Stimulated activated CD8-positive, alpha-beta memory T cell treated with anti-CD3 and anti-CD28 coated beads, Interleukin-7, amount 100 ng/mL, for 24 hours (primary cell): Measurements from ENCODE around the gene NHERF2.

ENCODE experiments used
- DNase-seq: peaks from one replicate; pipeline ENCODE4 v3.0.0-alpha.2; 2020; ENCODE audit warnings: low read depth

The NHERF2 gene

DNA sequence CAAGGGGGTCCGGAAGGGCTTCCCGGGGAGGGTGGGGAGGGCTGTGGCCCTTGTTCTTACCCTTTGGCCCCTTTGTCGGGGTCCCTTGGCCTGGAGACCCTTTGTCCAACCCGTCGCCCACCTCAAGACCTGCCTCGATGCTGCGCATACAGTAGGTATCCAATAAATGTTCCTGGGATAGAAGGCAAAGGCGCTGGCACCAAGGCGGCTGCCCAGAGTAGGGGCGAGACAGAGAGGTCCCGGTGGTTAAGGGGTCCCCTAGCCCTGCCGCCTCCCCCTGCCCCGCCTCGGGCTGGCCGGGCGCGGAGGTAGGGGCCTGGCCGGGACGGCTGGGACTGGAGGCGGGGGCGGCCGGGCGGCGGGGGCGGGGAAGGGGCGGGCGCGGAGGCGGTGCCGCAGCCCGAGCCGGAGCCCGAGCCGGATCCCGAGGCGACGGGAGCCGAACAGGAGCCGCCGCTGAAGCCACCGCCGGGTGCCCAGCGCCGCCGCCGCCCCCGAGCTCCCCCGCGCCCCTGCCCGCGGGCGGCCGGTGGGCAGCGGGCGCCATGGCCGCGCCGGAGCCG lies at the start of gene NHERF2:
TSS of gene NHERF2 (plus strand) at position 442 of the 563 bp plus-strand sequence. CDS start at position 546, 104 bp downstream.
- DNase-seq = no peak

DNA sequence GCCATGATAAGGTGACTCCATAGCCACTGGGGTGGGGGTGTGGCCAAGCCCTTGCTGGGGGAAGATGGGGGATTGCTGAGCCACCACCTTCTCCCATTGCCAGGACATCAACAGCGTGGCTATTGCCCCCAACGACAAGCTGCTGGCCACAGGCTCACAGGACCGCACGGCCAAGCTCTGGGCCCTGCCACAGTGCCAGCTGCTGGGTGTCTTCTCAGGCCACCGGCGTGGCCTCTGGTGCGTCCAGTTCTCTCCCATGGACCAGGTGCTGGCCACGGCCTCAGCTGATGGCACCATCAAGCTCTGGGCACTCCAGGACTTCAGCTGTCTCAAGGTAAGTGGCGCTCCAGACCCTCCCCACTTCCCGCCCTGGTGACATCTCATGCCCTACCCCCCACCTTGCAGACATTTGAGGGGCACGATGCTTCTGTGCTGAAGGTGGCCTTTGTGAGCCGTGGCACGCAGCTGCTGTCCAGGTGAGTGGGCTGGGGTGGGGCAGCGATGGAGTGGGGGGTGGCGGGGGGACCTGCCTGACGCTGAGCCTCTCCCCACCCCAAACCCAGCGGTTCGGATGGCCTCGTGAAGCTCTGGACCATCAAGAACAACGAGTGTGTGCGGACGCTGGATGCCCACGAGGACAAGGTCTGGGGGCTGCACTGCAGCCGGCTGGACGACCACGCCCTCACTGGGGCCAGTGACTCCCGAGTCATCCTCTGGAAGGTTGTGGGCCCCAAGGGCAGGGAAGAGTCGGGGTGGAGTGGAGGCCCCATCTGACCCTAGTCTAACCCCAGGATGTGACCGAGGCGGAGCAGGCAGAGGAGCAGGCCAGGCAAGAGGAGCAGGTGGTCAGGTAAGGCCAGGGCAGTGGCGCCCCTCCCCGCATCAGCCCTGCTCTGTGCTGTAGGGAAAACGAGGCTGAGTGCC lies 49.5 kb upstream of the NHERF2 start:
- no peak for DNase-seq

DNA sequence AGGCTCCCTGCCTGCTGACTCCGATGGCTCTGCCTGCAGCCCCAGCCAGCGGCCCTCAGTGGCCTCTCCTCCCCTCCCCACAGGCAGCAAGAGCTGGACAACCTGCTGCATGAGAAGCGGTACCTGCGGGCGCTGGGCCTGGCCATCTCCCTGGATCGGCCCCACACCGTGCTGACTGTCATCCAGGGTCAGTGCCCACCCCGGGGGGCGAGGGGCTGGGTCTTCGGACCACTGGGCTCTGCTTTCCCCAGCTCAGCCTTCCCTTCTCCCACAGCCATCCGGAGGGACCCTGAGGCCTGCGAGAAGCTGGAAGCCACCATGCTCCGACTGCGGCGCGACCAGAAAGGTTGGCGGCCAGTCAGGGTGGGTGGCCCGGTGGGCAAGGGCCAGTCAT lies 48.8 kb upstream of the NHERF2 start:
- no peak for DNase-seq

DNA sequence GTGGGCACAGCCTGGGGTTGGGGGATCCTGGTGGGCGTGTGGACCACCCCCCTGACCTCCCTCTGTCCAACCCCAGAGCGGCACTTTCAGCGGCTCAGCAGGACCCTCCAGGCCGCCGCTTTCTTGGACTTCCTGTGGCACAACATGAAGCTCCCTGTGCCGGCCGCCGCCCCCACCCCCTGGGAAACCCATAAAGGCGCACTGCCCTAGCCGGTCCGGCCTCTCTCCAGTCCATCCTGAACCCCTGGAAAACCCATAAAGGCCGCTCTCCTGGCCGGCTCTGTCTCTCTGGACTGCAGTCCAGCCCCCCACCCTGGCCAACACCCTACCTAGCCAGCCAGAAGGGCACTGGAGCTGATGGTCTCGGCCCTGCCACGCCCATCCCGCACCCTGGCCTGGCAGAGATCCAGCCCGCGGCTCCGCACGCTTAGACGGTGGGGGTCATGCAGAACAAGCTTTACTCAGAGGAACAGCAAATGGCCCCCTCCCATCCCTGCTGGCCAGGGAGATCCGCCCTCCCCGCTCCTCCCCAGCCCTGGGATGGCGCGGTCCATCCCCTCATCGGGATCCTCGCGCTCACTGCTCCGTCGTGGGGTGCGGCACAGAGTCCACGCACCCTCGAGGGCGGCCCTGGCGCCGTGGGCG lies 48.1 kb upstream of the NHERF2 start:
- DNase-seq = no peak

DNA sequence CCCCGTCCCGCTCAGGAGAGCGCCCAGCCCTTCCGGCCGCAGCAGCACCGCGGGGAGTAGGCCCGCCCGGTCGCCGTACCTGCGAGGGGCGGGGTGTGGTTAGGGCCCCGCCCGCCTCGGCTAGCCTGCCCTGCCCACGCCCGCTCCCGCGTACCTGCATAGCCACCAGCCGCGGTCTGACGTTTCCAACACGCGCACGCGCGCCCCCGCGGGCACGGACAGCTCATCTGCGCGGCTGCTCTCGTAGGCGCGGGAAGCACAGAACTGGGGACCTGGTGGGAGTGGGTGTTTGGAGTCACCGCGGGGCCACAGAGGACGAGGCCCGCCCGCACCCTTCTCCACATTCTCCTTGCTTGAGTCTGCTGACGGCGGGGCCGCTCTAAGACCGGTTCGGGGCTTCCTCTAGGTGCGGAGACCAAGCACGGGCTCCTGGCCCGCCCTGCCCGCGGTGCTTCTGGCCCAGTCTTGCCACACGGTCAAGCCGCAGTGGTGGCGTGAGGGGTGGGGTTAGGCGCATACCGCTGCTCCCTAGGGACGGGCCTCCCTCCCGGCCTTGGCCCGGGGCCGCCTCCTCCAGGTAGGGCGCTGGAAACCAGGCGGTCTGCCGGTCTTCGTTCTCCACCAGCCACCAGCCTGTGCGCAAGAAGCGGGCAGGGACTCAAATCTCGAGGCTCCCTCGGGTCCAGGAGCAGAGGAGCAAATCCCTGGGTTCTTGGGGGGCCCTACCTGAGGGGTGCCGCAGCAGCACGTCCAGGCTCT lies 47.3 kb upstream of the NHERF2 start:
- DNase-seq = no peak

DNA sequence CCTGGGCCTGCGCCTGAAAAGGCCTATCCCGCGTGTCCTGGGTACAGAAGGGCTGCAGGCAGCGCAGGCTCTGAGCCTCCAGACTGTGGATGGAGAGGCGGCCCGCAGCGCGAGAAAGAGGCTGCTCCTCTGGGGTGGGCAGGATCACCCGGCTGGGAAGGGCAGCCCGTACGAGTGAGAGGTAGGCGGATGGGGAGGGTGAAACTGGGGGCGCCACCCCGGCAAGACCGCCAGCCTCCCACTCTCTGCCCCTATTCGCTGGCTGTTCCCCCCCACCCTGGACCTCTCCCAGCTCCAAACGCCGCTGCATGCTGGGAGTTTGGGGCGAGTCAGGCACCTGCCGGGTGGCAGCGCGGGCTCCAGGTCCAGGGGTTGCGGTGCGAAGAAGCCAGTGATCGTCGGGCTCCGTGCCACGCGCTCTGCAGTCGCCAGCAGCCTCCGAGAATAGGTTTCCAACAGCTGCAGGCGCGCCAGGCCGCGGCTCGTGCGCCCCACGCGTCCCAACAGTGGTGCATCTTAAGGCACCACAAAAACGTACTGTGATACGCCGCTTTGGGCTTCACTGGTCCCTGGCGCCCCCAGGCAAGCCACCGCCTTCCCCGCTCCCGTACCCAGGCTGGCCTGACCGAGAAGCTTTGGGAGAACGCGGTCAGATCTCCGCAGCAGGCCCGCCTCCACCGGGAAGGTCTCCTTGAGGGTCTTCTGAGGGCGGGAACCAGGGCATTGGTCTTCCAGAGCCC lies 46.5 kb upstream of the NHERF2 start:
- no peak for DNase-seq

DNA sequence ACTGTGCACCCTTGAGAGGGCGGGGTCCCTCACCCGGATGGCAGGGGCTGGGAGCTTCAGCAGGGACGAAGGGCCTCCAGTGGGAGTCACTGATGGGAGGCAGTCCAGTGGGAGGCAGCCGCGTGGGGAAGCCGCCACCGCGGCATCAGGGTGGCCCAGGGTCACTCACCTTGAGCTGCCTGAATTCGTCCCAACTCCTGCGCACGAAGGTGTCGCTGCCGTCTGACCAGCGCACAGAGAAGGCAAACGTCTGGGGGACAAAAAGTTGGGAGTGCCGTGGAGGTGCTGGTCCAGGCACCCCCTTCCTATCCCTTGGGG lies 46.0 kb upstream of the NHERF2 start:
- DNase-seq = no peak

DNA sequence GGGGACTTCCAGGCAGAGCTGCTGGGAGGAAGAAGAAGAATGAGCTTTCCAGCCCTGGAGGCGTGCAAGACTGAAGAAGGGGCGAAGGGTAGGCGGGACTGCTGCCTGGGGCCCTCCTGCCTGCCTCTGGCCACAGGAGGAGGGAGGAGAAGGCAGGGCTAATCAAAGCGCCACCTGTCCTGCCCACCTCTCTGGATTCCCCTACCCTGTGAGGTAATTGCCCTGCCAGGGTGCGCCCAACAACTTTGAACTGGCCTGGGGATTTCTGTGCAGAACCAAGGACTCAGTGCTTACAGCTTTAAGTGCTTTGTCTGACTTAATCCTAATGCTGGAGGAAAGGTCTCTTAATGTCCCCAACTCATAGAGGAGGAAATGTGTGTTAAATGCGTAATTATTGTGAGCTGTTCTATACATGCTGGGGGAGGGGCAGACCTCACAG lies 45.3 kb upstream of the NHERF2 start, which contains the start of gene NOXO1:
TSS of gene NOXO1 (minus strand) at position 72 of the 439 bp plus-strand sequence. CDS start 290 bp downstream, outside the sequence.
- no peak for DNase-seq

DNA sequence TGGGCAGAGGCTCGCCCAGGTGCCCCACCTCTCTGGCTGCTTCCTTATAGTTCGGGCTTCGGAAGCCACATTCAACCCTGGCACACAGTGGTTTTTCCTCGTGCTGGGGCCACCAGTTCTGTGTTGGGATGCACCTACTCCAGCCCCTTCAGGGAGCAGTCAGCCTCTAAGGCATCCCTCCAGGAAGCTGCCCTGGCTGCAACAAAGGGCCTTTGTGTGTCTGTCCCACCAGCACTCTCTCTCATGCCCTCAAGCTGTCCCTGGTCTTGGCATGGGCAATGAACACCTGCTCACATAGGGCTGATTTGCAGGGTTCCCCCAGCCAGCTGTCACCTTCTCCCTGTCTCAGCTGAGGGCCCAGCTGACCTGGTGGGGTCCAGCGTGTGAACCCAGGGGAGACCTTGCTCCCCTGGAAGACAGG lies 44.7 kb upstream of the NHERF2 start:
- no peak for DNase-seq

DNA sequence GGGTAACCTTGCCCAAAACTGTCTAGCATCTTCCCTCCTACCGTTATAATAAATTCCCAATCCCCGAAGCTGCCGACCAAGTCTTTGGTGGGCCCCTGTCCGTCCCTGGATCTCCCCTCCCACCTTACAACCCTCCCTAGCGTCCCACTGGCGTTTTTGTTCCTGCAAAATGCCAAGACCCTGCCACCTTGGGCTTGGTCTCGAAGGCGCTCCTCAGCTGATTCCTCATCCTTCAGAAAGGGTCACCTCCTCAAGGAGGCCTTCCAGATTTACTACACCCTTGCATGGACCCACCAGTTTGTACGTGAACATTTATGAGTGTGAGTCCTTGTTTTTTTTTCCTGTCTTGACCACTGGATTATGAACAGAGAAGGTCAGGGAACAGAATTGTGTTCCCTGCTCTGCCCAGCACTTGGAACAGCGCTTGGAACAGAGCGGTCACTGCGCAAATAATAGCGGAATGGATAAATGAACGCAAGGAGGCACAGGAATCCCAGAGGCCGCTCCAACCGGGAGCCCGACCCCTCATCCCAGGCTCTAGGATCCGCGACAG lies 43.6 kb upstream of the NHERF2 start:
- no peak for DNase-seq

DNA sequence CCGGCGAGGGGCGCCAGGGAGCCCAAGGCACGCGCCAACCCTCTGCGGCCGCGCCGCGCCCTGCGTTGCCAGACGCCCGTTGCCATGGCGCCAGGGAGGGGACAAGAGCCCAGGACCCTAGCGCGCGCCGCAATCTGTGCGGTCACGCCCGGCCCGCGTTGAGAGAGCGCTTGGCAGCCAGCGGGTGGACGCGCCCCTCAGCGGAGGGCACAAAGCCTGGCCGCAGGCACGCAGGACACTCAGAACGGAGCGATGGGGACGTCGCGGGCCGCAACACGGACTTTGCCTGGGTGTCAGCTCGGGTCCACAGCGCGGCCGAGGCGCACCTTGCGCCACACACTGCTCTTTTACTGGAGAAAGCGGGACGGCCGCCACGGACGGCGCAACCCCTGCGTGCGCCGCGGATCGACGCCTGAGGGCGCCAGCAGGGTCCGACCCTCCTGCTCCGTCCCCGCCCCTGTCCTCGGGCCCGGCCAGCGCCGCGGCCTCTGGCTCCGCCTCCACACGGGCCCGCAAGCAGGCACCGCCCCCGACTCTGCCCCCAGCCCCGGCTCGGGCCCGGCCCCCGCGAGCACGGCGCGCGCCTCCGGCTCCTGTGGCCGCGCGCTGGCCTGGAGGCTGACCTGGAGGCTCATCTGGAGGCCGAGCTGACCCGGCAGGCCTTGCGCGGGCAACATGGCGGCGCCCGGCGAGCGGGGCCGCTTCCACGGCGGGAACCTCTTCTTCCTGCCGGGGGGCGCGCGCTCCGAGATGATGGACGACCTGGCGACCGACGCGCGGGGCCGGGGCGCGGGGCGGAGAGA lies 43.0 kb upstream of the NHERF2 start, which contains the start of gene GFER:
TSS of gene GFER (plus strand) at position 650 of the 803 bp plus-strand sequence. CDS start at position 676, 26 bp downstream.
- no peak for DNase-seq

DNA sequence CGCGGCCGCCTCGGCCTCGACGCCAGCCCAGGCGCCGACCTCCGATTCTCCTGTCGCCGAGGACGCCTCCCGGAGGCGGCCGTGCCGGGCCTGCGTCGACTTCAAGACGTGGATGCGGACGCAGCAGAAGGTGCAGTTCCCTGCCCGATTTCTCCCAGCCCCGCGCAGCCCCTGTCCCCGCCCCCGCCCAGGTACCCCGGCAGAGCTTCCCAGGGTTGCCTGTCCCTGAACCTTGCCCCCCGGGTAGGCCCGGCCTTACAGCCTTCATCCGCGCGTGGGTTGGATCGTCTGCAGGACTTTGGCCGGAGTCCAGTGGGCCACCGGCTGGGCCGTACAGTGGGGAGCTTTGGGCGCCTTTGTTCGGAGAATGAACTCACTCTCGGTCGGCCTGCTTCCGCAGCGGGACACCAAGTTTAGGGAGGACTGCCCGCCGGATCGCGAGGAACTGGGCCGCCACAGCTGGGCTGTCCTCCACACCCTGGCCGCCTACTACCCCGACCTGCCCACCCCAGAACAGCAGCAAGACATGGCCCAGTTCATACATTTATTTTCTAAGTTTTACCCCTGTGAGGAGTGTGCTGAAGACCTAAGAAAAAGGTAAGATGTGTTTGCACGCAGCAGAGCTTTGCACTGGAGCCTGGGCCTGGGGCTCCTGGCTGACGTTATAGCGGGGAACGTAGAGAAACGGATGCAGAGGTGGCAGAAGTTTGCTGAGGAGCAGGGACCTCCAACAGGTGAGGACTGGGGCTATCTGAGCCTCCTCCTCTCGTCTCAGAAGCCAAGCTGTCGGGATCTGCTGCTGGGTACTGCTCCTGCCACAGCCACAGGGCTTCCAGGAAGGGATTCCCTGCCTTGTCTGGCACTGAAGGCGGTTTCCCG lies 42.1 kb upstream of the NHERF2 start:
- DNase-seq = no peak

DNA sequence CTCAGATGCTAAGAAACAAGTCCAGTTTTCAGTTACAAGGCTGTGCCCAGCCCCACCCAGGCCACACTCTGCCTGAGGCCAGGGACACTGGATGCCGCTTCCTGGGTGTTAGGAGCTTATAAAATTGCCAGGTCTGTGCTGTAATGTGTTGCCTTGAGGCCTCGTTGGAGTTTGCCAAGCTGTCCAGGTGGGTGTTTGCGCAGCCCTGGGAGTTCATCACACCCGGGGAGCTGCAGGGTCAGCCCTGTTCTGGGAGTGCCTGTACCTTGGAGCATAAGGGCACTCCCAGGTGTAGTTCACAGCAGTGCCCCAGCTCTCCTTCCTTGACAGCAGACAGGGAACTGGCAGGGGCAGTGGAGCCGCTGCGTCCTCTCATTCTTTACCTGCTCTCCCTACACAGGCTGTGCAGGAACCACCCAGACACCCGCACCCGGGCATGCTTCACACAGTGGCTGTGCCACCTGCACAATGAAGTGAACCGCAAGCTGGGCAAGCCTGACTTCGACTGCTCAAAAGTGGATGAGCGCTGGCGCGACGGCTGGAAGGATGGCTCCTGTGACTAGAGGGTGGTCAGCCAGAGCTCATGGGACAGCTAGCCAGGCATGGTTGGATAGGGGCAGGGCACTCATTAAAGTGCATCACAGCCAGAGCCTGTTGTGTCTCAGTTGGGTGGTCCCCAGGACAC lies 41.1 kb upstream of the NHERF2 start:
- no peak for DNase-seq

DNA sequence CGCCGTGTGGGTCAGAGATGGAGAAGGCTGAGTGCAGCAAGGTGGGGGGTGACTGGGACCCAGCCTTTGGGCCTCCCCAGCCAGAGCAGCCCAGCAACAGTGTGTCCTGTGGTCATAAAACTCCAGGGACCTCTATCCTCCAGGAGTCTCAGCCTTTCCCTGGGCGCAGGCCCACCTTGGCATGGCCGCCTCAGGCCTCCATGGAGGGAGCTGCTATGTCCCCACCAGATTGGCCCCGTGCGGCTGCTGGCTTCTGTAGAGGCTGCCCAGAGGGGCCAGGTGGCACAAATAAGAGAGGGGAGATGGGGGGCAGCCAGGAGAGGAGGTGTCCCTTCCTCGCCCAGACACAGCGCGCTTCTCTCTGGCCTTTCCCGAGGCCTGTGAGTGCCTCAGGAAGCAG lies 39.5 kb upstream of the NHERF2 start:
- no peak for DNase-seq

DNA sequence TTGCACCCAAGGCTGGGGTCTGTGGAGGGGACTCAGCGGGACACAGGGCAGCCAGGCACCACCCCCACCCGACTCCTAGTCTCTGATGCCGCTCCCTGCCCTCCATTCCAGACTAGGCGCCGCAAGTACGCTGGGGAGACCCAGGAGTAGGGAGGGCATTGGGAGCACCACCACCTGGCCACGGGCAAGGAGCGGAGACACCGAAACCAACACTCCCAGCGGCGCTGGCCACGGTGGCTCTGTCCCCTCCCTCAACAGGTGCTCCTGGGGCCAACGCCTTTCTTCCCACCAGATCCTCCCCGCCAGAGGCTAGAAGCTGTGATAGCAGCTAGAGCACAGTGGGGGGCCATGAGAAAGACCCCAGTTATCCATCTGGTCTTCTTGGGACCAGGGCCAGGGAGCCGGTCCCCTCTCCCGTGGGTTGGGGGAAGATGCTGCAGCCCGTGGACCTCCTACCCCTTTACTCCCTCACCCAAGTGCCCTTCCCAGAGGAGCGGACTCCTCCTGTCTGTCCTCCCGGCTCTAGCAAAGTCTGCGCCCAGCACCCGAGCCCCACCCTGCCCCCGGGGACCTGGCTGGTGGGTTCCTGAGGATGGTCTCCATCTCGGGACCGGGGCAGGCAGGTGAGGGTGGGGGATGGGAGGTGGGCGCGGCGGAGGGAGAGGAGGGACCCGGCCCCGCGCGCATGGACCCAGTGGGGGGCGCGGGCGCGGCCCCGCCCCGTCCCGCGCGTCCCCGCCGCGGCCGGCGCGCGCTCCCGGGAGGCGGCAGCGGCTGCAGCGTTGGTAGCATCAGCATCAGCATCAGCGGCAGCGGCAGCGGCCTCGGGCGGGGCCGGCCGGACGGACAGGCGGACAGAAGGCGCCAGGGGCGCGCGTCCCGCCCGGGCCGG lies 37.2 kb upstream of the NHERF2 start, which contains the start of gene SYNGR3:
TSS of gene SYNGR3 (plus strand) at position 762 of the 892 bp plus-strand sequence. CDS start 133 bp downstream, outside the sequence.
- no peak for DNase-seq

DNA sequence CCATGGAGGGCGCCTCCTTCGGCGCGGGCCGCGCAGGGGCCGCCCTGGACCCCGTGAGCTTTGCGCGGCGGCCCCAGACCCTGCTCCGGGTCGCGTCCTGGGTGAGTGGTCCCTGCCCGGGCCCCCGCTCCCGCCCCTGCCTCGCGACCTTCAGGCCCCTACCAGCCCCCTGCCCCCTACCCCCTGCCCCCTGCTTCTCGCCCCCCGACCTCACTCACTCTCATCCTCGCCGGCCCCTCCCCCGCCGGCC lies 36.7 kb upstream of the NHERF2 start:
- no peak for DNase-seq

DNA sequence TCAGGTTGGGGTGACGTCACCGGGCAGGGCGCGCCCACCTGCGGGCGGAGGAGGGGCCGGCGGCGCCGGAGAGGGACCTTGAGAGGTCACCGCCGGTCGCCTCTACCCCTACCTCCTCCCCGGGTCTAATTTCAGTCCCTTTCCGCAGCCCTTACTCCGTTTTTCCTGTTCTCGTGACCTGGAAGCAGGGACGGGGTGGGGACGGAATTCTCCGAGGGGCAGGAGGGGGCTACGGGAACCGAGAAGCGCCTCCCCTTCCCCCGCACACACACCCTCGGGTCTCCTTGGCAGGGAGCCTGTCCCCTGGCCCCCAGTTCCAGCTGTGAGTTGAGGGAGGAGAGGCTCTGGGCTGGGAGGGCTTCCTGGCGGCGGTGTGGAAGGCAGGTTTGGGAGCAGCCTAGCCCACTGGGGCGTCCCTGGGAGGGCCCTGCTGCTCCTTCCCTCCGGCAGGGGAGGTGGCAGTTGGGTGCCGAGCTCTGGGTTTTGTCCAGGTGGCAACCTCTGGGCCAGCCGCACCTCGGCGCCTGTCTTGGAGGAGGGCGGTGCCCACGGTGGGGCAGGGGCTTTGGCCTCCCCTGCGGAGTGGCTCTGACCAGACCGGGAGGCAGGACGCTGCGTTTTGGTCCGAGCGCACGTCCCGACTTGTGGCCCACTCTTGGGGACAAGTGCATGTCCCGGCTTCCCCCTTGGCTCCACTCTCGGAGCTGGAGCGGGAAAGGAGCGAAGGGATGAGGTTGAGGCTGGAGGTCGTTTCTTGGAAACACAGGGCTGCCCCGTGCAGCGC lies 36.2 kb upstream of the NHERF2 start:
- DNase-seq = no peak
